NB4 (cell line): ENCODE data around the gene SLC5A10.
"Not testable (repeated sequence)": the region's sequence is repeated elsewhere in the genome, so short reads cannot be mapped to it uniquely, and the experiment has no call there.

Experiments used
- DNase-seq: peaks from one replicate; pipeline ENCODE4 v3.0.0; 2010; ENCODE audit warnings: low read depth
- H3K4me3 ChIP-seq: one replicate; pipeline ENCODE4 v1.5.1; 2011; ENCODE audit warnings: mild to moderate bottlenecking, low read depth, low read length, moderate library complexity
- CTCF ChIP-seq: IDR thresholded peaks from one replicate; pipeline ENCODE4 v1.5.1; 2012; ENCODE audit warnings: low read depth, low read length
- MYC ChIP-seq: IDR thresholded peaks from 2 replicates; pipeline ENCODE4 v1.6.1; 2011; ENCODE audit warnings: low read depth, low read length
- POLR2A ChIP-seq: IDR thresholded peaks from 2 replicates; pipeline ENCODE4 v1.6.1; 2011; ENCODE audit warnings: mild to moderate bottlenecking; ENCODE audit not compliant: insufficient read length; ENCODE audit errors: extremely low read depth
- TF ChIP-seq, protein P1 (sequence below): IDR thresholded peaks from 2 replicates; pipeline ENCODE4 v1.6.1; 2011; ENCODE audit warnings: low read depth, low read length

The SLC5A10 gene

GRCh38 chr17:19019041-19019941 lies 67.3 kb downstream of the SLC5A10 start:
- no peak for DNase-seq
- H3K4me3 ChIP-seq: no peak overlapping the region
- no peak for TF ChIP-seq CTCF
- no peak for TF ChIP-seq MYC
- TF ChIP-seq POLR2A: no peak
- TF ChIP-seq, protein P1, sequence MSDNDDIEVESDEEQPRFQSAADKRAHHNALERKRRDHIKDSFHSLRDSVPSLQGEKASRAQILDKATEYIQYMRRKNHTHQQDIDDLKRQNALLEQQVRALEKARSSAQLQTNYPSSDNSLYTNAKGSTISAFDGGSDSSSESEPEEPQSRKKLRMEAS: no peak

GRCh38 chr17:19020016-19020415 lies 68.1 kb downstream of the SLC5A10 start:
- no peak for DNase-seq
- no peak for TF ChIP-seq POLR2A
- TF ChIP-seq, protein P1: no peak
- no peak for TF ChIP-seq CTCF
- TF ChIP-seq MYC: no peak
- no peak overlapping the region for H3K4me3 ChIP-seq

DNA sequence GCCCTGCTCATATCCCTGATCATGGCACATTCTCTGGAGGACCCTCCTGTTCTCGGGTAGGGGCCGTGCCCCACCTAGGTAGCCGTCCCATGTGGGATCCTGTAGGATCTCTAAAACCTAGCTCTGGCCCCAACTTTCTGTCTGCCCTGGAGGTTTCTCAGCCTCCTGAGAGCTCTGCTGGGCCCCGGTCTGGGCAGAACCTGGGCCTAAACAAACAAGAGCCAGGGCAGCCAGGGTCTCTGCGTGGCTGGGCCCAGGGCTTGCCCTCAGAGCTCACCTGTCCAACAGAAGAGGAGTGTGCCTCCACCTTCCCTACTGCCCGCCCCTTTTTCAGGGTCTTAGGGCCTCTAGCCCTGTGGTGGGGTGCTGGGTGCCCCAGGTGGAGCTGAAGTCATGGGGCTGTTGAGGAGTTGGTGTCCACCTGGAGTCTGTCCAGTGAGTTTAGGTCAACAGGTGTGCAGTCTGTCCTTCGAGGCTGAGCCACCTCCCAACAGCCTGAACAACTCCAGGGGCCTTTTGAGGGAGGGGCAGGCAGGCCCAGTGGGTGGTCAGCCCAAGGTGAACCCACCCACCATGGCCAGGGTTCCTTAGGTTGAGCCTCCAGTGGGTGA lies 69.2 kb downstream of the SLC5A10 start:
- H3K4me3 ChIP-seq, DNase-seq: not testable (repeated sequence)

DNA sequence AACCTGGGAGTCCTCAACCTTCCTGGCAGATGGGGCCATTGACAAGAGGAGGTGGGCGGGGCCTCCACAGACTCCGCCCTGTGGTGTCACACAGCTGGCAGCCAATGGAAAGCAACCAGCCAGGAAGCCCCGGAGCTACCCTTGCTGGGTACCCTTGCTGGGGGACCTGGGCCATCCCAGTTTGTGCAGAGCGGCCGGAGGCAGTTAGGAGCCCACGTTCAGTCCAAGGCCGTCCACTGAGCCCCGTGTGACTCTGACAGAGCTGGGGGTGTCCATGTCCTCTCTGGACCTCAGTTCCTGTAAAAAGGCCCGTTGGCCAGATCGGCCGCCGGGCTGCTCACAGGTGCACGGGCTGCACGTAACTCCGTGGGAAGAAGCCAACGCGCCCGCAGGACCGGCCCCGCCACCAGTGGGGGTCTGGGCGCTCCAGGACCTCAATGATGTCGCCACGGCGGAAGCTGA lies 69.7 kb downstream of the SLC5A10 start:
- TF ChIP-seq MYC (no peak), CTCF (no peak), POLR2A (no peak)
- TF ChIP-seq, protein P1: no peak
- DNase-seq: peak; percentile 40
- no peak overlapping the region for H3K4me3 ChIP-seq

DNA sequence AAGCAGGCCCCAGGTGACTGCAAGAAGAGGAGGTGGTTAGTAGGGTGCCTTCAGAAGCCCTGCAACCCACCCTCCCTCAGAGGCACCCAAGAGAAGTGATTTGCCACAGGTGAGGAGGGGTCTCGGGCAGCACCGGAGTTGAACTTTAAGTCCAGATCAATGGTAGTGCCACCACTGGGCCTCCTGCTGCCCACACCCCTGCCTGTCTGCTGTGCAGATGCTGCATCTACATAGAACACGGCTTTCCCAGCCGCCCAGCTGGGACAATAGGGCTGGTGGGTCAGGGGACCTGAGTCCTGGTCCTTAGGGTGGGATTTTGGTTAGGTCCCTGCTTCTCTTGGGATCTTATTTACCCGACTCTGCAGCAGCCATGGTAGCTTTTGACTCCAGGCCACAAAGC lies 70.2 kb downstream of the SLC5A10 start:
- no peak for TF ChIP-seq CTCF
- TF ChIP-seq MYC: no peak
- no peak for TF ChIP-seq POLR2A
- TF ChIP-seq, protein P1: no peak
- DNase-seq: no peak
- H3K4me3 ChIP-seq: no peak overlapping the region

GRCh38 chr17:19022747-19023146 lies 70.8 kb downstream of the SLC5A10 start:
- no peak for TF ChIP-seq CTCF
- H3K4me3 ChIP-seq: no peak overlapping the region

More at GRCh38 chr17:19022747-19023146, 70.8 kb downstream of the SLC5A10 start:
- peak; percentile 43 for DNase-seq
